Neural cell (in vitro differentiated cells): ENCODE measurements around the gene PML. TPM values are rescaled to one million over a fixed set of nuclear protein-coding genes. Genes with fewer than 3 reads are reported as not detected.

Experiments used
- H2AFZ ChIP-seq: fragments of 200-600, 300-800 bp; sonication (generic), shearing (Covaris generic); 2 replicates; pipeline ENCODE4 v1.6.0; 2014; ENCODE audit warnings: low read depth, mild to moderate bottlenecking, antibody characterized with exemption, low read length, moderate library complexity
- H3F3A ChIP-seq: fragments of 200-600 bp; shearing (Covaris generic); 2 replicates; pipeline ENCODE4 v1.6.1; 2016; ENCODE audit warnings: mild to moderate bottlenecking, moderate library complexity, mixed read lengths, antibody characterized with exemption, low read length; ENCODE audit not compliant: insufficient read depth, poor library complexity, severe bottlenecking
- H3K27ac ChIP-seq: fragments of 200-600, 300-800 bp; sonication (generic), shearing (Covaris generic); 2 replicates; pipeline ENCODE4 v1.5.1; 2014; ENCODE audit warnings: mild to moderate bottlenecking, low read length, moderate library complexity
- H3K27me3 ChIP-seq: fragments of 300-800, 200-600 bp; sonication (generic), shearing (Covaris generic); 2 replicates; pipeline ENCODE4 v1.6.0; 2014; ENCODE audit warnings: mild to moderate bottlenecking, low read depth, low read length, moderate library complexity; ENCODE audit not compliant: insufficient read depth
- H3K36me3 ChIP-seq: fragments of 300-800, 200-600 bp; sonication (generic), shearing (Covaris generic); 2 replicates; pipeline ENCODE4 v1.5.1; 2014; ENCODE audit warnings: mild to moderate bottlenecking, antibody characterized with exemption, low read length, moderate library complexity; ENCODE audit not compliant: insufficient read depth
- H3K4me2 ChIP-seq: fragments of 300-800, 200-600 bp; sonication (generic), shearing (Covaris generic); 2 replicates; pipeline ENCODE4 v1.6.0; 2014; ENCODE audit warnings: mild to moderate bottlenecking, low read length
- H3K4me3 ChIP-seq: fragments of 300-800, 200-600 bp; sonication (generic), shearing (Covaris generic); 2 replicates; pipeline ENCODE4 v1.5.1; 2014; ENCODE audit warnings: mild to moderate bottlenecking, low read length, moderate library complexity
- H3K79me2 ChIP-seq: fragments of 200-600 bp; shearing (Covaris generic); replicated peaks from 2 replicates; pipeline ENCODE4 v1.6.0; 2014; ENCODE audit warnings: mild to moderate bottlenecking, low read length, moderate library complexity; ENCODE audit not compliant: insufficient read depth
- H3K9ac ChIP-seq: fragments of 300-800, 200-600 bp; sonication (generic), shearing (Covaris generic); 2 replicates; pipeline ENCODE4 v1.6.1; 2016; ENCODE audit warnings: mild to moderate bottlenecking, low read length, mixed read lengths
- H3K9me2 ChIP-seq: fragments of 200-600 bp; shearing (Covaris generic); 2 replicates; pipeline ENCODE4 v1.6.1; 2016; ENCODE audit warnings: mild to moderate bottlenecking, low read length, mixed read lengths; ENCODE audit not compliant: insufficient read depth
- H3K9me3 ChIP-seq: fragments of 200-600, 300-800 bp; sonication (generic), shearing (Covaris generic); 2 replicates; pipeline ENCODE4 v1.6.1; 2016; ENCODE audit warnings: mild to moderate bottlenecking, mixed run types, low read length, moderate library complexity, mixed read lengths
- H4K20me1 ChIP-seq: fragments of 200-600 bp; shearing (Covaris generic); 2 replicates; pipeline ENCODE4 v1.6.1; 2016; ENCODE audit warnings: mild to moderate bottlenecking, mixed run types; ENCODE audit not compliant: insufficient read depth
- EP300 ChIP-seq: fragments of 450-650 bp; conservative IDR thresholded peaks from 2 replicates; pipeline ENCODE4 v1.6.1; 2014; ENCODE audit warnings: antibody characterized with exemption, mild to moderate bottlenecking, moderate library complexity; ENCODE audit not compliant: poor library complexity, severe bottlenecking
- EZH2 ChIP-seq: fragments of 200-600, 300-800 bp; shearing (Covaris generic), sonication (generic); IDR thresholded peaks from 2 replicates; pipeline ENCODE4 v1.6.1; 2014; ENCODE audit warnings: antibody characterized with exemption, low read length, borderline replicate concordance, mild to moderate bottlenecking; ENCODE audit not compliant: insufficient read depth, poor library complexity, severe bottlenecking
- MXI1 ChIP-seq: fragments of 450-650 bp; conservative IDR thresholded peaks from 2 replicates; pipeline ENCODE4 v1.6.1; 2014; ENCODE audit warnings: antibody characterized with exemption, mild to moderate bottlenecking; ENCODE audit not compliant: poor library complexity, severe bottlenecking
- POLR2AphosphoS5 ChIP-seq: IDR thresholded peaks from 2 replicates; pipeline ENCODE4 v1.6.1; 2012
- RAD21 ChIP-seq: fragments of 450-650 bp; conservative IDR thresholded peaks from 2 replicates; pipeline ENCODE4 v1.6.1; 2014; ENCODE audit warnings: antibody characterized with exemption, mild to moderate bottlenecking, moderate library complexity
- SMC3 ChIP-seq: fragments of 450-650 bp; conservative IDR thresholded peaks from 2 replicates; pipeline ENCODE4 v1.6.1; 2014; ENCODE audit warnings: antibody characterized with exemption, mild to moderate bottlenecking, moderate library complexity; ENCODE audit not compliant: poor library complexity
- TAF1 ChIP-seq: IDR thresholded peaks from 2 replicates; pipeline ENCODE4 v1.6.1; 2012; ENCODE audit warnings: low read depth
- polyA plus RNA-seq: library from polyadenylated mRNA; depleted of rRNA; stranded (reverse); fragments of >200 nt; gene quantifications from 2 replicates; pipeline ENCODE4 v1.2.3, GENCODE V29; 2014
- TF ChIP-seq, protein P1 (sequence below): fragments of 450-650 bp; IDR thresholded peaks from 2 replicates; pipeline ENCODE4 v1.5.1; 2014; ENCODE audit warnings: antibody characterized with exemption, mild to moderate bottlenecking, moderate library complexity; ENCODE audit not compliant: poor library complexity, severe bottlenecking
- TF ChIP-seq, protein P2 (sequence below): IDR thresholded peaks from 2 replicates; pipeline ENCODE4 v1.6.1; 2012; ENCODE audit warnings: borderline replicate concordance

The PML gene
- polyA plus RNA-seq, 1 donor from 2014 or later, result 4.7 TPM

DNA sequence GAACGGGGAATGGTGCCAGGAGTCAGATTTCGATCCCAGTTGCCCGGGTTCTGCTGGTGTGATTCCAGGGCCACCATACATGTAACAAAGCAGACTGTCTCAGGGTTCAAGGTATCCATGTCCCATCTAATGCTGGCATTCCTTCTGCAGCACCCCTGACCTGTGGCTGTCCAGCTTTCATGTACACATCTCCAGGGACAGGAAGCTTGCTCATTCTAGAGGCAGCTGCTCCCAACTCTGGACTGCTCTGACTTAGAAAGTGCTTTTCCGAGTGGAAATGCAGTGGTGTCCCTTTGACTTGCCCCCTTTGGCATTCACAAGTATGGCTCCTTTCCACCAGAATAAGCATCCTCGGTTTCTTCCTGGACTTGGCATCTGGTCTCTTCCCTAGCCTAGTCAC is 30.9 kb downstream of the PML start:
- Histone ChIP-seq H3F3A (no peaks in the 10 kb centered on the region), H3K27me3 (no peaks in the 10 kb centered on the region), H3K4me2 (no peak overlapping the region), H3K79me2 (no peaks in the 10 kb centered on the region), H3K9me3 (no peaks in the 10 kb centered on the region), H3K9me2 (no peaks in the 10 kb centered on the region), H3K36me3 (no peaks in the 10 kb centered on the region), H3K9ac (no peak overlapping the region), H4K20me1 (no peaks in the 10 kb centered on the region), H3K4me3 (no peak overlapping the region), H2AFZ (no peak overlapping the region), H3K27ac (no peak overlapping the region)
- no peak for TF ChIP-seq RAD21
- TF ChIP-seq MXI1, result no peak
- no peak for TF ChIP-seq EZH2
- TF ChIP-seq, protein P1, sequence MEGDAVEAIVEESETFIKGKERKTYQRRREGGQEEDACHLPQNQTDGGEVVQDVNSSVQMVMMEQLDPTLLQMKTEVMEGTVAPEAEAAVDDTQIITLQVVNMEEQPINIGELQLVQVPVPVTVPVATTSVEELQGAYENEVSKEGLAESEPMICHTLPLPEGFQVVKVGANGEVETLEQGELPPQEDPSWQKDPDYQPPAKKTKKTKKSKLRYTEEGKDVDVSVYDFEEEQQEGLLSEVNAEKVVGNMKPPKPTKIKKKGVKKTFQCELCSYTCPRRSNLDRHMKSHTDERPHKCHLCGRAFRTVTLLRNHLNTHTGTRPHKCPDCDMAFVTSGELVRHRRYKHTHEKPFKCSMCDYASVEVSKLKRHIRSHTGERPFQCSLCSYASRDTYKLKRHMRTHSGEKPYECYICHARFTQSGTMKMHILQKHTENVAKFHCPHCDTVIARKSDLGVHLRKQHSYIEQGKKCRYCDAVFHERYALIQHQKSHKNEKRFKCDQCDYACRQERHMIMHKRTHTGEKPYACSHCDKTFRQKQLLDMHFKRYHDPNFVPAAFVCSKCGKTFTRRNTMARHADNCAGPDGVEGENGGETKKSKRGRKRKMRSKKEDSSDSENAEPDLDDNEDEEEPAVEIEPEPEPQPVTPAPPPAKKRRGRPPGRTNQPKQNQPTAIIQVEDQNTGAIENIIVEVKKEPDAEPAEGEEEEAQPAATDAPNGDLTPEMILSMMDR, result no peak
- no peak for TF ChIP-seq SMC3
- TF ChIP-seq EP300, result no peak
- TF ChIP-seq POLR2AphosphoS5, result no peak
- TF ChIP-seq, protein P2, sequence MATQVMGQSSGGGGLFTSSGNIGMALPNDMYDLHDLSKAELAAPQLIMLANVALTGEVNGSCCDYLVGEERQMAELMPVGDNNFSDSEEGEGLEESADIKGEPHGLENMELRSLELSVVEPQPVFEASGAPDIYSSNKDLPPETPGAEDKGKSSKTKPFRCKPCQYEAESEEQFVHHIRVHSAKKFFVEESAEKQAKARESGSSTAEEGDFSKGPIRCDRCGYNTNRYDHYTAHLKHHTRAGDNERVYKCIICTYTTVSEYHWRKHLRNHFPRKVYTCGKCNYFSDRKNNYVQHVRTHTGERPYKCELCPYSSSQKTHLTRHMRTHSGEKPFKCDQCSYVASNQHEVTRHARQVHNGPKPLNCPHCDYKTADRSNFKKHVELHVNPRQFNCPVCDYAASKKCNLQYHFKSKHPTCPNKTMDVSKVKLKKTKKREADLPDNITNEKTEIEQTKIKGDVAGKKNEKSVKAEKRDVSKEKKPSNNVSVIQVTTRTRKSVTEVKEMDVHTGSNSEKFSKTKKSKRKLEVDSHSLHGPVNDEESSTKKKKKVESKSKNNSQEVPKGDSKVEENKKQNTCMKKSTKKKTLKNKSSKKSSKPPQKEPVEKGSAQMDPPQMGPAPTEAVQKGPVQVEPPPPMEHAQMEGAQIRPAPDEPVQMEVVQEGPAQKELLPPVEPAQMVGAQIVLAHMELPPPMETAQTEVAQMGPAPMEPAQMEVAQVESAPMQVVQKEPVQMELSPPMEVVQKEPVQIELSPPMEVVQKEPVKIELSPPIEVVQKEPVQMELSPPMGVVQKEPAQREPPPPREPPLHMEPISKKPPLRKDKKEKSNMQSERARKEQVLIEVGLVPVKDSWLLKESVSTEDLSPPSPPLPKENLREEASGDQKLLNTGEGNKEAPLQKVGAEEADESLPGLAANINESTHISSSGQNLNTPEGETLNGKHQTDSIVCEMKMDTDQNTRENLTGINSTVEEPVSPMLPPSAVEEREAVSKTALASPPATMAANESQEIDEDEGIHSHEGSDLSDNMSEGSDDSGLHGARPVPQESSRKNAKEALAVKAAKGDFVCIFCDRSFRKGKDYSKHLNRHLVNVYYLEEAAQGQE, result no peak

DNA sequence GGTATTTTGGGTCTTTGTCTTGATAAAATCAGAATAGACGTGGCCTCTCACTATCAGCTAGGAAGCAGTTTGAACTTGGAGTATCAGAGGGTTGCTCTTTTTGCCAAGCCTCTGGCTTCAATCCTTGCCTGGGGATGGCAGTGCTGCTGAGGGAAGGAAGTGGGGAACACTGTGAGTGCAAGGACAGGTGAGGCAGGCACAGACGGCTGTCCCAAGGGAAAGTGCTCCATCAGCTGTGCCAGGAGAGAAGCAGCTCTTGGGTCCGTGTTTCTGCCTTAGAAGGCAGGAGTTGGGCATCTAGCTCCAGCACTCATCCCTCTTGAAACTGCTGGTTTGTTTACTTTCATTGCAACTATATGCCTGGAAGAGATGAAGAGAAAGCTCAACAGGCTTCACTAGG is 33.2 kb downstream of the PML start:
- Histone ChIP-seq H3K9me3 (no peaks in the 10 kb centered on the region), H3K79me2 (no peaks in the 10 kb centered on the region)
- TF ChIP-seq EZH2 (no peak), EP300 (no peak), POLR2AphosphoS5 (no peak), MXI1 (no peak), TAF1 (no peak), SMC3 (no peak), RAD21 (no peak)
- TF ChIP-seq, protein P1, result no peak
- TF ChIP-seq, protein P2, result no peak

More for the DNA sequence above, 33.2 kb downstream of the PML start:
- Histone ChIP-seq H3K27ac (no peak overlapping the region), H3K4me3 (no peak overlapping the region), H3K27me3 (no peaks in the 10 kb centered on the region), H3K4me2 (no peak overlapping the region), H3K36me3 (no peaks in the 10 kb centered on the region), H2AFZ (no peak overlapping the region), H4K20me1 (no peaks in the 10 kb centered on the region), H3F3A (no peaks in the 10 kb centered on the region), H3K9me2 (no peaks in the 10 kb centered on the region), H3K9ac (no peak overlapping the region)
